Amygdala (tissue), 56 donors: ENCODE results near the gene LAMA2.

Experiments used
- DNase-seq, 56 donors: peaks; one replicate each; lab custom pipeline; 2025; lab: John Stamatoyannopoulos, UW

Gene LAMA2

GRCh38 chr6:129402244-129402643 is 519.3 kb downstream of the LAMA2 start:
- no peak for DNase-seq

GRCh38 chr6:129411092-129411491 is 528.2 kb downstream of the LAMA2 start:
- no peak for DNase-seq

- DNase-seq = no peak
These were observed 533.5 kb downstream of the LAMA2 start for GRCh38 chr6:129416337-129416990.

- DNase-seq = no peak
These were observed 534.6 kb downstream of the LAMA2 start for GRCh38 chr6:129417416-129418086.

- DNase-seq = no peak
These were observed 536.4 kb downstream of the LAMA2 start for GRCh38 chr6:129419324-129419723.

- DNase-seq = no peak
These were observed 543.4 kb downstream of the LAMA2 start for GRCh38 chr6:129426343-129426742.

GRCh38 chr6:129429956-129430355 is 547.0 kb downstream of the LAMA2 start:
- DNase-seq = no peak

GRCh38 chr6:129432738-129433137 is 549.8 kb downstream of the LAMA2 start:
- DNase-seq = no peak

- peak in 1 of 56 donors; percentile 9 for DNase-seq
These were observed 551.2 kb downstream of the LAMA2 start for GRCh38 chr6:129434091-129434490.

GRCh38 chr6:129440691-129441090 is 557.8 kb downstream of the LAMA2 start:
- DNase-seq = no peak

GRCh38 chr6:129444683-129445082 is 561.7 kb downstream of the LAMA2 start:
- DNase-seq = no peak

GRCh38 chr6:129446272-129447197 is 563.6 kb downstream of the LAMA2 start:
- DNase-seq = no peak

GRCh38 chr6:129447198-129447565 is 564.2 kb downstream of the LAMA2 start:
- DNase-seq = no peak

- no peak for DNase-seq
These were observed 566.0 kb downstream of the LAMA2 start for GRCh38 chr6:129448965-129449364.

- no peak for DNase-seq
These were observed 568.2 kb downstream of the LAMA2 start for GRCh38 chr6:129451187-129451586.

- no peak for DNase-seq
These were observed 570.1 kb downstream of the LAMA2 start for GRCh38 chr6:129453073-129453472.

GRCh38 chr6:129454488-129454887 is 571.5 kb downstream of the LAMA2 start:
- DNase-seq = no peak

GRCh38 chr6:129455126-129455769 is 572.3 kb downstream of the LAMA2 start:
- DNase-seq = no peak

GRCh38 chr6:129460221-129460620 is 577.3 kb downstream of the LAMA2 start:
- no peak for DNase-seq

- DNase-seq = no peak
These were observed 586.2 kb downstream of the LAMA2 start for GRCh38 chr6:129469070-129469662.
